Activated CD8-positive, alpha-beta T cell treated with anti-CD3 and anti-CD28 coated beads, Interleukin-2, amount 10 ng/mL, durations not matched to agents 7 days and 5 days (primary cell): Measurements from ENCODE around the gene HGD. TPM values are rescaled to one million over a fixed set of nuclear protein-coding genes. Genes with fewer than 3 reads are reported as not detected.
"Not testable (repeated sequence)": the region's sequence is repeated elsewhere in the genome, so short reads cannot be mapped to it uniquely, and the experiment has no call there.

Experiments
- ATAC-seq: fragments of 150-1000 bp; cut with Tn5 transposase; one replicate; pipeline ENCODE4 v1.10.0; 2021; ENCODE audit warnings: moderate library complexity
- CTCF ChIA-PET: fragments of 350-600 bp; sonication (Branson Sonifier 250); formaldehyde crosslinking; loops from one replicate; lab custom pipeline; 2021; ENCODE audit warnings: antibody characterized with exemption; lab: Charles Lee
- POLR2A ChIA-PET: fragments of 350-600 bp; sonication (Branson Sonifier 250); formaldehyde crosslinking; loops from one replicate; lab custom pipeline; 2021; ENCODE audit warnings: antibody characterized with exemption; lab: Charles Lee
- DNase-seq: peaks from one replicate; pipeline ENCODE4 v3.0.0-alpha.2; 2020
- H3K27ac Mint-ChIP-seq: one replicate; pipeline ENCODE4 v1.8.0; 2021; ENCODE audit warnings: mild to moderate bottlenecking, mixed read lengths
- H3K27me3 Mint-ChIP-seq: one replicate; pipeline ENCODE4 v1.8.0; 2021; ENCODE audit warnings: low read depth, mixed read lengths
- H3K36me3 Mint-ChIP-seq: one replicate; pipeline ENCODE4 v1.8.0; 2021; ENCODE audit warnings: low read depth, mixed read lengths
- H3K4me1 Mint-ChIP-seq: one replicate; pipeline ENCODE4 v1.8.0; 2021; ENCODE audit warnings: low read depth, mixed read lengths
- H3K4me3 Mint-ChIP-seq: one replicate; pipeline ENCODE4 v1.8.0; 2021; ENCODE audit warnings: mild to moderate bottlenecking, mixed read lengths
- H3K9me3 Mint-ChIP-seq: one replicate; pipeline ENCODE4 v1.8.0; 2022; ENCODE audit warnings: mixed read lengths; ENCODE audit not compliant: insufficient read depth
- total RNA-seq, 2 experiments: library from RNA; stranded (reverse); gene quantifications; one replicate each; pipeline ENCODE4 v1.2.3, GENCODE V29; 2021

HGD gene, protein sequence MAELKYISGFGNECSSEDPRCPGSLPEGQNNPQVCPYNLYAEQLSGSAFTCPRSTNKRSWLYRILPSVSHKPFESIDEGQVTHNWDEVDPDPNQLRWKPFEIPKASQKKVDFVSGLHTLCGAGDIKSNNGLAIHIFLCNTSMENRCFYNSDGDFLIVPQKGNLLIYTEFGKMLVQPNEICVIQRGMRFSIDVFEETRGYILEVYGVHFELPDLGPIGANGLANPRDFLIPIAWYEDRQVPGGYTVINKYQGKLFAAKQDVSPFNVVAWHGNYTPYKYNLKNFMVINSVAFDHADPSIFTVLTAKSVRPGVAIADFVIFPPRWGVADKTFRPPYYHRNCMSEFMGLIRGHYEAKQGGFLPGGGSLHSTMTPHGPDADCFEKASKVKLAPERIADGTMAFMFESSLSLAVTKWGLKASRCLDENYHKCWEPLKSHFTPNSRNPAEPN
- under 1 TPM; 0.26 to 0.29 TPM for total RNA-seq

DNA sequence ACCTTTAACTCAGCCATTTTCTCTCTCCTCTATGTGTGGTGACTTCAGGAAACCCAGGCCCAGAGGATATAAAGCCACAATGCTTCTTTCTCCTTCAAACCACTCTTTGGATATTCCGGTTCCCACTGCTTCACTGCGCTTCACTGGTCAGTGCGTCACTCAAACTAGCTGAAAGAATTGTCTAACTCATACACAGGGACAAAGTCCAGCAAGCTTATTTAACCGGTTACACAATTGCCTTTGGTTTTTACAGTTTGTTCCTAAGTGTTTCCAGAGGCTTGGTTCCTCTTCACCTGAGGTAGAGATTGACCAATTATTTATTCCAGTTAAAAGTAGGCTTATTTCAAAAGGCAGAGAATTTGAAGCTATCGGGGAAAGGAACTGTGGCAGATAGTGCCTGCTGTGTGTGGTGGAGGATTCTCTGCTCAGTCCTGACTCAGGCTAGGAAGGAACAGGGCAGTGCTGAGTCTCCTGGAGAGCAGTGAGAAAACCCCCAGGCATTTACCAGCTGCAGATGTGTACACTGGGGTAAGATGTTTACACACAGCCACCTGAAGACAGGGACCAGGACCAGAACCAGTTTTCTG is at the start of gene HGD:
TSS of gene HGD (minus strand) at position 145 of the 587 bp plus-strand sequence. CDS start at position 17, 128 bp downstream.
- H3K9me3 Mint-ChIP-seq, result peaks cover 4% of the 10 kb centered on the region
- CTCF ChIA-PET, result no interaction called here
- peaks cover 2% of the 10 kb centered on the region for H3K27me3 Mint-ChIP-seq
- POLR2A ChIA-PET, result no interaction called here
- H3K36me3 Mint-ChIP-seq, result peaks cover 3% of the 10 kb centered on the region
- H3K27ac Mint-ChIP-seq, result no peak within 1 kb of the TSS
- ATAC-seq, result no peak
- DNase-seq, result no peak
- H3K4me3 Mint-ChIP-seq, result no peak within 1 kb of the TSS
- H3K4me1 Mint-ChIP-seq, result peaks cover 4% of the 10 kb centered on the region

DNA sequence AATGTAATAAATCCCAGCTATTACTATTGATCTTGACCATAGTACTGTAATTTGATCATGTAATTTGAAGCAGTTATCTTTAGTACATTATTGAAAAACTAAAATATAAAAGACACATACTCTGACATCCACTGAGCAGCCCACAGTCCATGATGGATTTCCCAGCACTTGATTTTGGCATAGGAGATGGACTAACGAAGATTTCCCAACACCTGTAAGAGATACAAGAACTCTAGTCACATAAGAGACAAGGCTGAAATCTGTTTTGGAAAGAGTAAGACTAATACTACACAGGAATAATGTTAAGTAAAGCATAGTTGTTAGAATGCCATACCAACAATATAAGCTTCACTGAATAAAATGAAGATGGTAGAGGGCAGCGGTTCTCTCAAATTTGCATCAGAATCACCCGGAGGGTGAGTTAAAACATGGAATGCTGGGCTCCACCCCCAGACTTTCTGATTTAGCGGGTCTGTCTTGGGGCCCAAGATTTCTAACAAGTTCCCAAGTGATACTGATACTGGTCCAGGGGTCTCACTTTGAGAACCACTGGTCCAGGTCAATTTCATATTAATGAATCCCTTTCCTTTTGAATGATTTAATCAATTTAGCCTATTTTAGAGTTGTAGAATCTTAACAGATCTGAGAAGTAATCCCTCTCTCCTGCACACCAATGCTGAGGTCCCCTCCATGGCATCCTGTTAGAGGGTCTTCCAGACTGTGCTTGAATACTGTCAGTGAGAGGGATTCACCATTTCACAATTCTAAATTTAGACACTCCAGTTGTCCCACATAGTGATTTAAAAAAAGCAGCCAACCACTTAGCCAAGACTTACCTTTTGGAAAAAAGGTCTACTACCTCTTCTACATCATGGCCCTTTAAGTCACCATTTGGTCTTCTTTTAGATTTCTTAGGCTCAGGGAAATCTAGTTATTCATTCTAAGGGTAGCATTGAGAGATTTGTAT is 48.8 kb upstream of the HGD start:
- ATAC-seq, result no peak

DNA sequence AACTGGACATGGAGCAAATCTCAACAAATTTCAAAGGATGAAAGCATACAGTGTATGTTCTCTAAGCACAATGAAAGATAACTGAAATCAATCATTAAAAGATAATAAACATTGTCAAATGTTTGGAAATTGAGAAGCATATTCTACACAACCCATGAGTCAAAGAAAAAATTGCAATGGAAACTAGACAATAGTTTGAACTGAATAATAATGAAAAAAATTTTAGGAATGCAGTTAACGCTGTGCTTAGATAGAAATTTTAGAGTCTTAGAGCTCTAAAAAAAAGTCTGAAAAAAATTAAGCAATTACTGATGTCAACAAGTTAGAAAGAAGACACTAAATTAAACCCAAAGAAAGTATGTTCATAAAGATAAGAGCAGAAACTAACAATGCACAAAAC is 44.8 kb upstream of the HGD start:
- no peaks in the 10 kb centered on the region for H3K9me3 Mint-ChIP-seq
- H3K27ac Mint-ChIP-seq, result no peak overlapping the region
- ATAC-seq, result no peak
- no peaks in the 10 kb centered on the region for H3K4me1 Mint-ChIP-seq
- CTCF ChIA-PET, result no interaction called here
- POLR2A ChIA-PET, result no interaction called here
- H3K36me3 Mint-ChIP-seq, result peaks cover 37% of the 10 kb centered on the region
- H3K27me3 Mint-ChIP-seq, result no peaks in the 10 kb centered on the region
- DNase-seq, result no peak
- H3K4me3 Mint-ChIP-seq, result no peak overlapping the region

More for the DNA sequence above, 48.8 kb upstream of the HGD start:
- Mint-ChIP-seq H3K4me3 (no peak overlapping the region), H3K4me1 (no peaks in the 10 kb centered on the region), H3K27me3 (no peaks in the 10 kb centered on the region), H3K27ac (no peak overlapping the region), H3K36me3 (peaks cover 21% of the 10 kb centered on the region), H3K9me3 (peaks cover 5% of the 10 kb centered on the region)
- no peak for DNase-seq
- CTCF ChIA-PET, result interaction anchor here (1.3 kb wide), 1 partner anchor 11 kb away, joined by 3 read pairs; no protein-coding TSS in a partner anchor
- POLR2A ChIA-PET, result no interaction called here

DNA sequence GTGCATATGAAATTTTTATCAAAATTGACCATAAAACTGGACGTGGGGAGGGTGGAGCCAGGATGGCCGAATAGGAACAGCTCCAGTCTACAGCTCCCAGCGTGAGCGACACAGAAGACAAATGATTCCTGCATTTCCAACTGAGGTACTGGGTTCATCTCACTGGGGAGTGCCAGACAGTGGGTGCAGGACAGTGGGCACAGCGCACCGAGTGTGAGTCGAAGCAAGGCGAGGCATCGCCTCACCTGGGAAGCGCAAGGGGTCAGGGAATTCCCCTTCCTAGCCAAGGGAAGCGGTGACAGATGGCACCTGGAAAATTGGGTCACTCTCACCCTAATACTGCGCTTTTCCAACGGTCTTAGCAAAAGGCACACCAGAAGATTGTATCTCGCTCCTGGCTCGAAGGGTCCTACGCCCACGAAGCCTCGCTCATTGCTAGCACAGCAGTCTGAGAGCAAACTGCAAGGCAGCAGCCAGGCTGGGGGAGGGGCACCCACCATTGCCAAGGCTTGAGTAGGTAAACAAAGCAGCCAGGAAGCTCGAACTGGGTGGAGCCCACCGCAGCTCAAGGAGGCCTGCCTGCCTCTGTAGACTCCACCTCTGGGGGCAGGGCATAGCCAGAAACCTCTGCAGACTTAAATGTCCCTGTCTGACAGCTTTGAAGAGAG is 37.3 kb upstream of the HGD start:
- ChIA-PET POLR2A (interaction anchor here (1.7 kb wide), 1 partner anchor 122 kb away, joined by 5 read pairs; no protein-coding TSS in a partner anchor), CTCF (interaction anchor here (0.9 to 1.4 kb wide), 4 partner anchors 11 to 124 kb away, joined by 3 read pairs; partner anchors contain the start of genes GTF2E1, NDUFB4 and RABL3)
- not testable (repeated sequence) for H3K9me3 Mint-ChIP-seq, H3K27me3 Mint-ChIP-seq
- peak overlapping the region; percentile 83 for H3K27ac Mint-ChIP-seq
- ATAC-seq (peak; percentile 78), DNase-seq (peak; percentile 86)
- peaks cover 25% of the 10 kb centered on the region for H3K4me1 Mint-ChIP-seq
- peaks cover 20% of the 10 kb centered on the region for H3K36me3 Mint-ChIP-seq
- peak overlapping the region; percentile 69 for H3K4me3 Mint-ChIP-seq

DNA sequence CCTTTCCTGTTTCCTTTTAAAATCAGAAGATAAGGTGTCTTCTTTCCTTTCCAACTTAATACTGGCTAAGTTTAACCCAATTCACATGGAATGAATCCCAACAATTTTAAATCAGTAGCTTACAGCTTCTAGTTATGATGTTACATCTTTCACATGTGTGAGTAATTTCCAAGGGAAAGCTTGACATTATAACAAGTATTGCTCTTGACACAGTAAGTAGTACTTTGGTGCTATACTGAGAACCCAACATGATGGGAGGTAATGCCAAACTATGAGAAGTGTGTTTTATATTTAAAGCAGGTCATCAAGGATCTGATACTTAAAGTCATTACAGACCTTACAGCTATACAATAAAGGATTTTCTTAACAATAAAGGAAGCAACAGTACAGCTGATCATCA is 31.2 kb upstream of the HGD start:
- ChIA-PET CTCF (interaction anchor here (1.2 kb wide), 1 partner anchor 14 kb away, joined by 3 read pairs; no protein-coding TSS in a partner anchor), POLR2A (no interaction called here)

DNA sequence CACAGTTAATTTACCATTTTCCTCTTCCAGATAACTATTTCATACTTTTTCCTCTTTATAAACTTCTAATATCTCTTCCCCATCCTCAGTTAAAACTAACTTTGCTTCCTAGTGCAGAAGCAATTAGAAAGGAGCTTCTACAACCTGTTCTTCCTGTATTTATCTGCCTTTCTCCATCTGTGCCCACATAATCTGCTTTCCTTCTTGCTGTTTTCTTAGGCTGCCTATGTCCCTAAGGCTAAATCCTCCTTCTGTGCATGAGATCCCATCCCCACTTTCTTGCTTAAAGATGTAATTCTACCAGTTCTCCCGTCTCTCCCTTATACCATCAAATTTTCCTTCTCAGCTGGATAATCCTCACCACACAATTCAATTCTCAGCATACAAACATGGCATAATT is 28.3 kb upstream of the HGD start:
- Mint-ChIP-seq H3K36me3 (peaks cover 3% of the 10 kb centered on the region), H3K27ac (no peak overlapping the region), H3K9me3 (no peaks in the 10 kb centered on the region), H3K4me3 (no peak overlapping the region), H3K27me3 (no peaks in the 10 kb centered on the region), H3K4me1 (no peaks in the 10 kb centered on the region)
- ChIA-PET POLR2A (interaction anchor here (0.9 kb wide), 1 partner anchor 114 kb away, joined by 3 read pairs; the partner anchor contains the start of gene NDUFB4), CTCF (interaction anchor here (0.9 kb wide), 1 partner anchor 13 kb away, joined by 3 read pairs; no protein-coding TSS in a partner anchor)
- ATAC-seq (no peak), DNase-seq (no peak)

More for the DNA sequence above, 31.2 kb upstream of the HGD start:
- H3K4me3 Mint-ChIP-seq, result no peak overlapping the region
- H3K9me3 Mint-ChIP-seq, result no peaks in the 10 kb centered on the region
- no peaks in the 10 kb centered on the region for H3K36me3 Mint-ChIP-seq
- ATAC-seq (no peak), DNase-seq (no peak)
- peaks cover under 1% of the 10 kb centered on the region for H3K4me1 Mint-ChIP-seq
- H3K27ac Mint-ChIP-seq, result no peak overlapping the region
- H3K27me3 Mint-ChIP-seq, result no peaks in the 10 kb centered on the region

DNA sequence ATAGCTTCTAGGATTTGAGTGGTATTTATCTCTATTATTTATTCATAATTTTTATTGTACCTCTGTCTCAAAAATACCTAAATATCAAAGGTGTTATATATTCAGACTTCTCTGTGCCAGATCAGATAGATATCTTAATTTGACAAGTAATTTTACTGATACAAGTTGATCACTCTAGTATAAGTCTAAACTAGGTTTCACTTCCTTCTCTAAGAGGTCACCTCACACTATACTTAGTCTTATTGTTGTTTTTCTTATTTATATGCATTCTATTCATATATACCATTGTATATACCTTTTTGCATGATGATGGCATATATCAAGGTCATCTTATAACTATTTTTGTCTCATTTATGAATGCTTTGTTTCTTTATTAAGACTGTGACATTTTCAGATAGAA is 26.4 kb upstream of the HGD start:
- no peaks in the 10 kb centered on the region for H3K27me3 Mint-ChIP-seq
- H3K36me3 Mint-ChIP-seq, result peaks cover 17% of the 10 kb centered on the region
- H3K4me1 Mint-ChIP-seq, result no peaks in the 10 kb centered on the region
- POLR2A ChIA-PET, result no interaction called here
- DNase-seq, result no peak
- peaks cover 10% of the 10 kb centered on the region for H3K9me3 Mint-ChIP-seq
- CTCF ChIA-PET, result no interaction called here
- no peak overlapping the region for H3K27ac Mint-ChIP-seq
- no peak for ATAC-seq
- no peak overlapping the region for H3K4me3 Mint-ChIP-seq

DNA sequence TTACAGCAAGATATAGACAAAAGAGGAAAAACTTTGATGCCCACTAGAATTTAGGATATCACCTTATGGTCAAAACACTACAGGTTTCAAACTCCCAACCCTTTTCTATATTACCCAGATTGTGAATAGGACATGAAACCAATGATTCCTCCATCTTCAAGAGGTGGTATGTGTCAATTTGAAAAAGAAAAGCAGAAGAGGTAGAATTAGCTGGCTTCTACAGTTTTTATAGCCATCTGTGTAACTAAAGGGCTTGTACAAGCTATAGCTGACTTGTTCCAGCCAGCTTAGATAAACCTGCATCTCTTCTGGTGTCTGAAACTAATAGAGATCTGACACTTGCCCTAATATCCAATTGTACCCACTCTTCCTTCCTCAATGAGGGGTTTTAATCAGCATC is 24.9 kb upstream of the HGD start:
- Mint-ChIP-seq H3K27ac (no peak overlapping the region), H3K9me3 (peaks cover 13% of the 10 kb centered on the region), H3K27me3 (no peaks in the 10 kb centered on the region)

DNA sequence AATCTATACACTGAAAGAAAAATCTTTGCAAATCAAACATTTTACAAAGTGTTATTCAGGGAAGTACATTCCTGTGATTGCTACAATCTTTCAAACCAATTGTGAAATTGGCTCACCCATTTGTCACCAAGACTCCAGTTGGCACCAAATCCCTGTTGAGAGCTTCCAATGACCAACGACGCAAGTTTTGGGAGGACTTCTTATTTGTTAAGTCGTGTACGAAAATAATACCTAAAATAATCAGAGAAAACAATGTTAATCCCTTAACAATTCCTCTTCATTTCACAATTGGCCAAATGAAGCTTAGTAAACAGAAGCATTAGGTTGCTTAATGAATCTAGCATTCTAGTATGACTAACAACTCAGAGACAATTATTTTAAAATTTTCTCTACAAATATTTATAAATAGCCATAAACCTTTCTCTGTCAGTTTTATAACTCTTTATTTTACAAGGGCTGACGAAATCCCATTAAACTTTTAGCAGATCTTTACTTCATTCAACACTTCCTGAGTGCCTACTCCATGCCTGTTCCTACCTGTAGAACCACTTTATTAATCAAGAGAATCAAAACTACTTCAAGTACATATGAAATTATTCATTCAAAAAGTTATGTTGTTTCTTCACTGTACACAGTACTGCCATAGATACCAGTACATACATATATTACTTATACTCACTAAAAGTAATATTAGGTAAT is 24.0 kb upstream of the HGD start:
- Mint-ChIP-seq H3K4me1 (no peaks in the 10 kb centered on the region), H3K4me3 (no peak overlapping the region), H3K27ac (no peak overlapping the region), H3K27me3 (no peaks in the 10 kb centered on the region), H3K36me3 (peaks cover 29% of the 10 kb centered on the region), H3K9me3 (peaks cover 13% of the 10 kb centered on the region)
- ChIA-PET POLR2A (no interaction called here), CTCF (interaction anchor here (1.5 kb wide), 1 partner anchor 89 kb away, joined by 5 read pairs; no protein-coding TSS in a partner anchor)
- DNase-seq, result no peak
- no peak for ATAC-seq

More for the DNA sequence above, 24.9 kb upstream of the HGD start:
- no peaks in the 10 kb centered on the region for H3K4me1 Mint-ChIP-seq
- ChIA-PET CTCF (interaction anchor here (1.5 kb wide), 1 partner anchor 89 kb away, joined by 5 read pairs; no protein-coding TSS in a partner anchor), POLR2A (no interaction called here)
- ATAC-seq (no peak), DNase-seq (no peak)
- peaks cover 27% of the 10 kb centered on the region for H3K36me3 Mint-ChIP-seq
- no peak overlapping the region for H3K4me3 Mint-ChIP-seq

DNA sequence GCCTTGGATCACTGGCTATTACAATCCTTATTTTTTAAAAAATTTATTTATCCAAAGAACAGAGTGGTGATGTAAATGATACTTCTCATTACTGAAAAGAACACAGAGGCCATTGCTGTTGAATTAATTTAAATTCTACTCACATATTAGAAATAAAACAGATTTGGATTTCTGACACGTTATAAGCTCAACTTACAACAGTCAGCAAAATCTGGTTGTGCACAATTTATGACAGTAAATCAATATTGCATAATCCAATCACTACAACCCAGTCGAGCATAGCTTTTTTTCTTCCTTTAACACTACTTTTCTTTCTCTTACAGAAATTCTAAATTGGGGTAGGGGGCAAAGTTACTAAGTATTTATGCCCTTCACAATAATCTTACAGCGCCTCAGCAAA is 17.3 kb upstream of the HGD start:
- no peak for DNase-seq
- Mint-ChIP-seq H3K9me3 (peaks cover 12% of the 10 kb centered on the region), H3K4me1 (no peaks in the 10 kb centered on the region), H3K27me3 (no peaks in the 10 kb centered on the region), H3K27ac (no peak overlapping the region), H3K4me3 (no peak overlapping the region), H3K36me3 (peaks cover 28% of the 10 kb centered on the region)
- no peak for ATAC-seq
- ChIA-PET CTCF (interaction anchor here (0.9 kb wide), 1 partner anchor 14 kb away, joined by 3 read pairs; no protein-coding TSS in a partner anchor), POLR2A (interaction anchor here (1.2 kb wide), 1 partner anchor 103 kb away, joined by 3 read pairs; the partner anchor contains the start of gene NDUFB4)
